SK-N-SH treated with all-trans-retinoic acid at 6 μM for 48 hours (cell line): ENCODE data around the gene TRH.

Experiments used
- ATAC-seq: fragments of 200-7000 bp; cut with Tn5 transposase; 3 replicates; pipeline ENCODE4 v1.9.1; 2020; ENCODE audit warnings: mild to moderate bottlenecking, moderate library complexity
- ARNTL ChIP-seq: fragments of 450-650 bp; formaldehyde crosslinking; IDR thresholded peaks from 2 replicates; pipeline ENCODE4 v1.5.0; 2020; ENCODE audit warnings: low read depth, mild to moderate bottlenecking, moderate library complexity, borderline replicate concordance
- CSDC2 ChIP-seq: fragments of 250-450 bp; sonication (Bioruptor Pico); IDR thresholded peaks from 2 replicates; pipeline ENCODE4 v1.5.0; 2020; ENCODE audit warnings: mild to moderate bottlenecking, moderate library complexity
- GLIS3 ChIP-seq: fragments of 250-450 bp; sonication (Bioruptor Pico); IDR thresholded peaks from 2 replicates; pipeline ENCODE4 v1.5.0; 2020; ENCODE audit warnings: mild to moderate bottlenecking, moderate library complexity
- OSR1 ChIP-seq: fragments of 250-450 bp; sonication (Bioruptor Pico); IDR thresholded peaks from 2 replicates; pipeline ENCODE4 v1.8.0; 2022; ENCODE audit warnings: moderate library complexity, mild to moderate bottlenecking, inconsistent platforms
- RARB ChIP-seq: fragments of 250-450 bp; sonication (Bioruptor Pico); IDR thresholded peaks from 2 replicates; pipeline ENCODE4 v1.8.0; 2021; ENCODE audit warnings: mild to moderate bottlenecking, moderate library complexity
- SNAI2 ChIP-seq: fragments of 250-450 bp; sonication (Bioruptor Pico); IDR thresholded peaks from 2 replicates; pipeline ENCODE4 v1.5.0; 2020; ENCODE audit warnings: mild to moderate bottlenecking, moderate library complexity
- TCF4 ChIP-seq: fragments of 250-450 bp; sonication (Bioruptor Pico); IDR thresholded peaks from 2 replicates; pipeline ENCODE4 v1.8.0; 2021; ENCODE audit warnings: mild to moderate bottlenecking, moderate library complexity, borderline replicate concordance
- TOX ChIP-seq: fragments of 250-450 bp; sonication (Bioruptor Pico); IDR thresholded peaks from 2 replicates; pipeline ENCODE4 v1.8.0; 2021; ENCODE audit warnings: mild to moderate bottlenecking, moderate library complexity, borderline replicate concordance
- ZC3H10 ChIP-seq: fragments of 250-450 bp; sonication (Bioruptor Pico); IDR thresholded peaks from 2 replicates; pipeline ENCODE4 v1.5.1; 2021; ENCODE audit warnings: mild to moderate bottlenecking, moderate library complexity
- ZNF565 ChIP-seq: fragments of 450-650 bp; formaldehyde crosslinking; conservative IDR thresholded peaks from 2 replicates; pipeline ENCODE4 v1.5.0; 2020; ENCODE audit warnings: low read depth, mild to moderate bottlenecking, moderate library complexity
- TF ChIP-seq, protein P1 (sequence below): fragments of 250-450 bp; sonication (Bioruptor Pico); IDR thresholded peaks from 2 replicates; pipeline ENCODE4 v1.8.0; 2020; ENCODE audit warnings: mild to moderate bottlenecking, moderate library complexity, borderline replicate concordance
- TF ChIP-seq, protein P2 (sequence below): fragments of 250-450 bp; sonication (Bioruptor Pico); IDR thresholded peaks from 2 replicates; pipeline ENCODE4 v1.5.0; 2020; ENCODE audit warnings: mild to moderate bottlenecking, moderate library complexity
- TF ChIP-seq, protein P3 (sequence below): fragments of 250-450 bp; sonication (Bioruptor Pico); IDR thresholded peaks from 2 replicates; pipeline ENCODE4 v1.8.0; 2021; ENCODE audit warnings: low read depth, mild to moderate bottlenecking, moderate library complexity, borderline replicate concordance
- TF ChIP-seq, protein P4 (sequence below): fragments of 250-450 bp; sonication (Bioruptor Pico); IDR thresholded peaks from 2 replicates; pipeline ENCODE4 v1.5.1; 2020; ENCODE audit warnings: low read depth, mild to moderate bottlenecking, moderate library complexity
- TF ChIP-seq, protein P5 (sequence below): fragments of 250-450 bp; sonication (Bioruptor Pico); IDR thresholded peaks from 2 replicates; pipeline ENCODE4 v1.5.1; 2021; ENCODE audit warnings: mild to moderate bottlenecking, moderate library complexity

Gene TRH

GRCh38 chr3:129965937-129966336 is 8.6 kb upstream of the TRH start (continued):
- TF ChIP-seq, protein P1, sequence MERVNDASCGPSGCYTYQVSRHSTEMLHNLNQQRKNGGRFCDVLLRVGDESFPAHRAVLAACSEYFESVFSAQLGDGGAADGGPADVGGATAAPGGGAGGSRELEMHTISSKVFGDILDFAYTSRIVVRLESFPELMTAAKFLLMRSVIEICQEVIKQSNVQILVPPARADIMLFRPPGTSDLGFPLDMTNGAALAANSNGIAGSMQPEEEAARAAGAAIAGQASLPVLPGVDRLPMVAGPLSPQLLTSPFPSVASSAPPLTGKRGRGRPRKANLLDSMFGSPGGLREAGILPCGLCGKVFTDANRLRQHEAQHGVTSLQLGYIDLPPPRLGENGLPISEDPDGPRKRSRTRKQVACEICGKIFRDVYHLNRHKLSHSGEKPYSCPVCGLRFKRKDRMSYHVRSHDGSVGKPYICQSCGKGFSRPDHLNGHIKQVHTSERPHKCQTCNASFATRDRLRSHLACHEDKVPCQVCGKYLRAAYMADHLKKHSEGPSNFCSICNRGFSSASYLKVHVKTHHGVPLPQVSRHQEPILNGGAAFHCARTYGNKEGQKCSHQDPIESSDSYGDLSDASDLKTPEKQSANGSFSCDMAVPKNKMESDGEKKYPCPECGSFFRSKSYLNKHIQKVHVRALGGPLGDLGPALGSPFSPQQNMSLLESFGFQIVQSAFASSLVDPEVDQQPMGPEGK = no peak
- TF ChIP-seq ZNF565 (CRISPR knock-in tag) = no peak
- TF ChIP-seq OSR1 (CRISPR knock-in tag) = no peak

DNA sequence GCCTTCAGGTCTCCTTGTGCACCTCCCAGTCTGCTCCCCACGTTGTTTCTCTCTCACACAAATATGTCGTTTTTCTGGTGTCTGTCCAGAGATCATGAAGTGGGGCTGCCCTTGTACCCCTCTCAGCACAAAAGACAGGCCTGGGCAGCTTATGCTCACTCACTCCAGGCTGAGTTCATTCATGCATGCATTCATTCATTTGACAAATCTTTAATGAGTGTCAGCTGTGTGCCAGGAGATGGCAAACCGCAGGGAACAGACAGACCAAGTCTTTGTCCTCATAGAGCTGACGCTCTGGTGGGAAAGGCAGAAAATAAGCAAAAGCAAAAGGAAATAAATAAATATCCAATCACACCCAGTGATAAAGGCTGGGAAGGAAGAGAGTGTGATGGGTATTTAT is 7.6 kb upstream of the TRH start:
- no peak for ATAC-seq
- TF ChIP-seq TOX (CRISPR knock-in tag) = no peak

DNA sequence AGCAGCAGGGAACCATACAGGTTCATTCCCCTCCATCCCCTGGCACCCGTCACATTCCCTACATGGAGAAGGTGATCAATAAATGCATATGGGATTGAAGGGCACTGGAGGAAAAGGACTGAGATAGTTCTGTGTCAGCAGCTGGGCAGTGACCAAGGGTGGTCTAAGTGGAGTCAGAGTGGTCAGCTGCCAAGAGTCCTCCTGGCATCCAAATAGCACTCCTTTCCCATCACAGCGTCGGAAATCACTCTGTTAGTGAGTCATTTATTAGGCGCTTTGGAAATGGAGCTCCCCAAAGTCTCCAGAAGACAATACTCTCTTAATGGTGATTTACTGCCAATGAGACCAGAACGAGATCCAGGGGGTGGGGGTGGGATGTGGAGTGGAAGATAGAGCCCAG is 6.8 kb upstream of the TRH start:
- ATAC-seq = no peak
- TF ChIP-seq GLIS3 (CRISPR knock-in tag) (no peak), CSDC2 (no peak)
- TF ChIP-seq, protein P2, sequence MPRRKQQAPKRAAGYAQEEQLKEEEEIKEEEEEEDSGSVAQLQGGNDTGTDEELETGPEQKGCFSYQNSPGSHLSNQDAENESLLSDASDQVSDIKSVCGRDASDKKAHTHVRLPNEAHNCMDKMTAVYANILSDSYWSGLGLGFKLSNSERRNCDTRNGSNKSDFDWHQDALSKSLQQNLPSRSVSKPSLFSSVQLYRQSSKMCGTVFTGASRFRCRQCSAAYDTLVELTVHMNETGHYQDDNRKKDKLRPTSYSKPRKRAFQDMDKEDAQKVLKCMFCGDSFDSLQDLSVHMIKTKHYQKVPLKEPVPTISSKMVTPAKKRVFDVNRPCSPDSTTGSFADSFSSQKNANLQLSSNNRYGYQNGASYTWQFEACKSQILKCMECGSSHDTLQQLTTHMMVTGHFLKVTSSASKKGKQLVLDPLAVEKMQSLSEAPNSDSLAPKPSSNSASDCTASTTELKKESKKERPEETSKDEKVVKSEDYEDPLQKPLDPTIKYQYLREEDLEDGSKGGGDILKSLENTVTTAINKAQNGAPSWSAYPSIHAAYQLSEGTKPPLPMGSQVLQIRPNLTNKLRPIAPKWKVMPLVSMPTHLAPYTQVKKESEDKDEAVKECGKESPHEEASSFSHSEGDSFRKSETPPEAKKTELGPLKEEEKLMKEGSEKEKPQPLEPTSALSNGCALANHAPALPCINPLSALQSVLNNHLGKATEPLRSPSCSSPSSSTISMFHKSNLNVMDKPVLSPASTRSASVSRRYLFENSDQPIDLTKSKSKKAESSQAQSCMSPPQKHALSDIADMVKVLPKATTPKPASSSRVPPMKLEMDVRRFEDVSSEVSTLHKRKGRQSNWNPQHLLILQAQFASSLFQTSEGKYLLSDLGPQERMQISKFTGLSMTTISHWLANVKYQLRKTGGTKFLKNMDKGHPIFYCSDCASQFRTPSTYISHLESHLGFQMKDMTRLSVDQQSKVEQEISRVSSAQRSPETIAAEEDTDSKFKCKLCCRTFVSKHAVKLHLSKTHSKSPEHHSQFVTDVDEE (CRISPR knock-in tag) = no peak
- TF ChIP-seq, protein P3, sequence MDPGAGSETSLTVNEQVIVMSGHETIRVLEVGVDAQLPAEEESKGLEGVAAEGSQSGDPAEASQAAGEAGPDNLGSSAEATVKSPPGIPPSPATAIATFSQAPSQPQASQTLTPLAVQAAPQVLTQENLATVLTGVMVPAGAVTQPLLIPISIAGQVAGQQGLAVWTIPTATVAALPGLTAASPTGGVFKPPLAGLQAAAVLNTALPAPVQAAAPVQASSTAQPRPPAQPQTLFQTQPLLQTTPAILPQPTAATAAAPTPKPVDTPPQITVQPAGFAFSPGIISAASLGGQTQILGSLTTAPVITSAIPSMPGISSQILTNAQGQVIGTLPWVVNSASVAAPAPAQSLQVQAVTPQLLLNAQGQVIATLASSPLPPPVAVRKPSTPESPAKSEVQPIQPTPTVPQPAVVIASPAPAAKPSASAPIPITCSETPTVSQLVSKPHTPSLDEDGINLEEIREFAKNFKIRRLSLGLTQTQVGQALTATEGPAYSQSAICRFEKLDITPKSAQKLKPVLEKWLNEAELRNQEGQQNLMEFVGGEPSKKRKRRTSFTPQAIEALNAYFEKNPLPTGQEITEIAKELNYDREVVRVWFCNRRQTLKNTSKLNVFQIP (CRISPR knock-in tag) = no peak

DNA sequence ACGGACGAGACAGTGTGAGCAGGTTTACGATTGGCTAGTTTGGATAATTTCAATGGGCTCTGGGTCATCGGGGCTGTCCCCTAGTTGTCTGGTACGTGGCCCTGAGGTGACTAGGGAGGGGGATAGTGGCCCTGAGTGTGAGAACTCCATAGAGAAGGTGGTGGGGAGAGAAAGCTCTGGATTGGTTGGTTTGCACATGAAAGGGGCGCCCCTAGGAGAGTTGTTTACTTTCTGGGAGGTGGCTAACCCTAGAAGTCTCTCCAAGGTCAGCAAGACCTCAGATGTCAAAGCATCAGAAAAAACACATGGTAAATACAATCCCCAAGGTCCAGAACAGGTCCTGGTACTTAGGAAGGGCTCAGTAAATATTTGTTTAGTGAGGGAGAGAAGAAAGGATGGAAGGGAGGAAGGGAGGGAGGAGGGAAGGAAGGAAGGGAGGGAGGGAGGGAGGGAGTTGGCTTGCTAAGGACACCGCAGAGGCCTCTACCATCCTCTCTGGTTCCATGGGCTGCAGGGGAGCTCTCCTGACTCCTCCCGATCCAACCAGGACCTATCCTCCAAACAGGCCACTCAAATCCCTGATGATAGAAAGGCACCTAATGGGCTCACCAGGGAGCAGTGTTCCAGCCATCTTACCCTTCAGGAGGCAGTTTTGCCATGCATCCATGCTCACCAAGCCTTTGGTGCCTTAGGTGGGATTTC is 3.0 kb upstream of the TRH start:
- TF ChIP-seq ZC3H10 (CRISPR knock-in tag) (no peak), SNAI2 (CRISPR knock-in tag) (no peak), TOX (CRISPR knock-in tag) (no peak), ARNTL (no peak), TCF4 (CRISPR knock-in tag) (no peak), RARB (no peak), CSDC2 (no peak), GLIS3 (CRISPR knock-in tag) (no peak), OSR1 (CRISPR knock-in tag) (no peak)
- TF ChIP-seq, protein P4, sequence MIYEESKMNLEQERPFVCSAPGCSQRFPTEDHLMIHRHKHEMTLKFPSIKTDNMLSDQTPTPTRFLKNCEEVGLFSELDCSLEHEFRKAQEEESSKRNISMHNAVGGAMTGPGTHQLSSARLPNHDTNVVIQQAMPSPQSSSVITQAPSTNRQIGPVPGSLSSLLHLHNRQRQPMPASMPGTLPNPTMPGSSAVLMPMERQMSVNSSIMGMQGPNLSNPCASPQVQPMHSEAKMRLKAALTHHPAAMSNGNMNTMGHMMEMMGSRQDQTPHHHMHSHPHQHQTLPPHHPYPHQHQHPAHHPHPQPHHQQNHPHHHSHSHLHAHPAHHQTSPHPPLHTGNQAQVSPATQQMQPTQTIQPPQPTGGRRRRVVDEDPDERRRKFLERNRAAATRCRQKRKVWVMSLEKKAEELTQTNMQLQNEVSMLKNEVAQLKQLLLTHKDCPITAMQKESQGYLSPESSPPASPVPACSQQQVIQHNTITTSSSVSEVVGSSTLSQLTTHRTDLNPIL (CRISPR knock-in tag) = no peak
- TF ChIP-seq, protein P2 (CRISPR knock-in tag) = no peak
- TF ChIP-seq, protein P3 (CRISPR knock-in tag) = no peak
- TF ChIP-seq, protein P5, sequence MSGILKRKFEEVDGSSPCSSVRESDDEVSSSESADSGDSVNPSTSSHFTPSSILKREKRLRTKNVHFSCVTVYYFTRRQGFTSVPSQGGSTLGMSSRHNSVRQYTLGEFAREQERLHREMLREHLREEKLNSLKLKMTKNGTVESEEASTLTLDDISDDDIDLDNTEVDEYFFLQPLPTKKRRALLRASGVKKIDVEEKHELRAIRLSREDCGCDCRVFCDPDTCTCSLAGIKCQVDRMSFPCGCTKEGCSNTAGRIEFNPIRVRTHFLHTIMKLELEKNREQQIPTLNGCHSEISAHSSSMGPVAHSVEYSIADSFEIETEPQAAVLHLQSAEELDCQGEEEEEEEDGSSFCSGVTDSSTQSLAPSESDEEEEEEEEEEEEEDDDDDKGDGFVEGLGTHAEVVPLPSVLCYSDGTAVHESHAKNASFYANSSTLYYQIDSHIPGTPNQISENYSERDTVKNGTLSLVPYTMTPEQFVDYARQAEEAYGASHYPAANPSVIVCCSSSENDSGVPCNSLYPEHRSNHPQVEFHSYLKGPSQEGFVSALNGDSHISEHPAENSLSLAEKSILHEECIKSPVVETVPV (CRISPR knock-in tag) = no peak
- no peak for ATAC-seq
